H9 (cell line): ENCODE results near the gene ERMAP. TPM values are rescaled to one million over a fixed set of nuclear protein-coding genes. Genes with fewer than 3 reads are reported as not detected.

Experiments
- DNase-seq: peaks from one replicate; pipeline ENCODE4 v3.0.0-alpha.2; 2017
- H2AFZ ChIP-seq: one replicate; pipeline ENCODE4 v1.6.1; 2013; ENCODE audit warnings: mild to moderate bottlenecking, low read length, control low read depth, moderate library complexity
- H2AK5ac ChIP-seq: 2 replicates; pipeline ENCODE4 v1.6.1; 2013; ENCODE audit warnings: low read length, control low read depth, mixed read lengths; ENCODE audit not compliant: insufficient read length
- H2BK120ac ChIP-seq: one replicate; pipeline ENCODE4 v1.6.1; 2013; ENCODE audit warnings: low read depth, mild to moderate bottlenecking, low read length, control low read depth, inconsistent platforms; ENCODE audit not compliant: poor library complexity, severe bottlenecking
- H2BK12ac ChIP-seq: 2 replicates; pipeline ENCODE4 v1.6.1; 2013; ENCODE audit warnings: low read length, control low read depth, mixed read lengths, low read depth; ENCODE audit not compliant: insufficient read length
- H2BK15ac ChIP-seq: 2 replicates; pipeline ENCODE4 v1.6.1; 2013; ENCODE audit warnings: low read depth, low read length, control low read depth
- H2BK20ac ChIP-seq: one replicate; pipeline ENCODE4 v1.6.1; 2013; ENCODE audit warnings: low read depth, mild to moderate bottlenecking, low read length, control low read depth, inconsistent platforms; ENCODE audit not compliant: poor library complexity, severe bottlenecking
- H2BK5ac ChIP-seq: 2 replicates; pipeline ENCODE4 v1.6.1; 2013; ENCODE audit warnings: low read length, control low read depth, mixed read lengths; ENCODE audit not compliant: insufficient read length
- H3K14ac ChIP-seq: 2 replicates; pipeline ENCODE4 v1.6.1; 2013; ENCODE audit warnings: low read length, control low read depth; ENCODE audit not compliant: insufficient read depth
- H3K18ac ChIP-seq: 2 replicates; pipeline ENCODE4 v1.6.1; 2013; ENCODE audit warnings: low read depth, mild to moderate bottlenecking, mixed read lengths, low read length, control low read depth; ENCODE audit not compliant: insufficient read length
- H3K23ac ChIP-seq: 2 replicates; pipeline ENCODE4 v1.6.1; 2013; ENCODE audit warnings: low read length, control low read depth, mixed read lengths, low read depth; ENCODE audit not compliant: insufficient read length
- H3K23me2 ChIP-seq: 2 replicates; pipeline ENCODE4 v1.6.1; 2013; ENCODE audit warnings: low read depth, mild to moderate bottlenecking, mixed read lengths, low read length, control low read depth; ENCODE audit not compliant: insufficient read length, poor library complexity, severe bottlenecking
- H3K27ac ChIP-seq: 2 replicates; pipeline ENCODE4 v1.5.1; 2013; ENCODE audit warnings: low read length, control low read depth, mixed read lengths, low read depth; ENCODE audit not compliant: insufficient read length
- H3K27me3 ChIP-seq: 2 replicates; pipeline ENCODE4 v1.6.1; 2013; ENCODE audit warnings: low read length, control low read depth, inconsistent platforms; ENCODE audit not compliant: insufficient read depth
- H3K4ac ChIP-seq: 2 replicates; pipeline ENCODE4 v1.6.1; 2013; ENCODE audit warnings: low read depth, mild to moderate bottlenecking, control low read depth, inconsistent platforms, low read length, moderate library complexity
- H3K4me1 ChIP-seq: 2 replicates; pipeline ENCODE4 v1.6.1; 2013; ENCODE audit warnings: low read length, control low read depth, inconsistent platforms; ENCODE audit not compliant: insufficient read depth
- H3K4me2 ChIP-seq: 2 replicates; pipeline ENCODE4 v1.6.1; 2013; ENCODE audit warnings: low read length, control low read depth, mixed read lengths; ENCODE audit not compliant: insufficient read length, insufficient read depth
- H3K56ac ChIP-seq: 2 replicates; pipeline ENCODE4 v1.6.1; 2013; ENCODE audit warnings: low read depth, mild to moderate bottlenecking, mixed read lengths, low read length, control low read depth; ENCODE audit not compliant: insufficient read length
- H3K79me1 ChIP-seq: 2 replicates; pipeline ENCODE4 v1.6.1; 2013; ENCODE audit warnings: low read depth, mild to moderate bottlenecking, moderate library complexity, low read length, control low read depth, inconsistent platforms; ENCODE audit not compliant: insufficient read depth, poor library complexity, severe bottlenecking
- H3K79me2 ChIP-seq: 2 replicates; pipeline ENCODE4 v1.6.1; 2013; ENCODE audit warnings: low read length, control low read depth, inconsistent platforms; ENCODE audit not compliant: insufficient read depth
- H3K9ac ChIP-seq: 2 replicates; pipeline ENCODE4 v1.6.1; 2013; ENCODE audit warnings: low read length, control low read depth, mixed read lengths; ENCODE audit not compliant: insufficient read length; ENCODE audit errors: extremely low read depth
- H3K9me3 ChIP-seq: one replicate; pipeline ENCODE4 v1.6.1; 2013; ENCODE audit warnings: low read depth, low read length, inconsistent platforms; ENCODE audit not compliant: control insufficient read depth
- H3T11ph ChIP-seq: one replicate; pipeline ENCODE4 v1.6.1; 2013; ENCODE audit warnings: mild to moderate bottlenecking, low read length, control low read depth, inconsistent platforms
- H4K20me1 ChIP-seq: one replicate; pipeline ENCODE4 v1.6.1; 2013; ENCODE audit not compliant: control insufficient read depth, insufficient read length, insufficient read depth
- H4K5ac ChIP-seq: 2 replicates; pipeline ENCODE4 v1.6.1; 2013; ENCODE audit warnings: low read depth, mild to moderate bottlenecking, mixed read lengths, low read length, control low read depth; ENCODE audit not compliant: insufficient read length
- H4K8ac ChIP-seq: replicated peaks from 2 replicates; pipeline ENCODE4 v1.6.1; 2013; ENCODE audit warnings: low read length, control low read depth, mixed read lengths, low read depth; ENCODE audit not compliant: insufficient read length
- H4K91ac ChIP-seq: 2 replicates; pipeline ENCODE4 v1.6.1; 2013; ENCODE audit warnings: low read depth, mild to moderate bottlenecking, moderate library complexity, mixed read lengths, low read length, control low read depth; ENCODE audit not compliant: insufficient read length
- H3K27ac Mint-ChIP-seq, 3 experiments: 2 replicates in 2 of 3; 3 replicates in 1 of 3; pipeline ENCODE4 v1.8.0; 2020 to 2021; ENCODE audit warnings: mixed read lengths in 3 of 3, mild to moderate bottlenecking in 1 of 3, moderate library complexity in 1 of 3
- H3K27me3 Mint-ChIP-seq: 2 replicates; pipeline ENCODE4 v1.8.0; 2021; ENCODE audit warnings: low read depth, mild to moderate bottlenecking, moderate library complexity, mixed read lengths
- H3K36me3 Mint-ChIP-seq, 3 experiments: 2 replicates in 2 of 3; 3 replicates in 1 of 3; pipeline ENCODE4 v1.8.0; 2020 to 2021; ENCODE audit warnings: low read depth in 3 of 3, mixed read lengths in 3 of 3; ENCODE audit not compliant: insufficient read depth in 1 of 3
- H3K4me1 Mint-ChIP-seq, 2 experiments: 2 replicates each; pipeline ENCODE4 v1.8.0; 2020; ENCODE audit warnings: mixed read lengths in 2 of 2
- H3K4me3 Mint-ChIP-seq, 2 experiments: 2 replicates in 1 of 2; 3 replicates in 1 of 2; pipeline ENCODE4 v1.8.0; 2020 to 2021; ENCODE audit warnings: mild to moderate bottlenecking in 2 of 2, mixed read lengths in 2 of 2, moderate library complexity in 1 of 2
- H3K9me3 Mint-ChIP-seq, 2 experiments: 2 replicates in 1 of 2; 3 replicates in 1 of 2; pipeline ENCODE4 v1.8.0; 2020; ENCODE audit warnings: mild to moderate bottlenecking in 2 of 2, mixed read lengths in 2 of 2, moderate library complexity in 1 of 2
- CTCF ChIP-seq: fragments of 200-600 bp; sonication (generic); conservative IDR thresholded peaks from 3 replicates; pipeline ENCODE4 v1.8.0; 2021; ENCODE audit warnings: antibody characterized with exemption, mild to moderate bottlenecking
- WGBS: extraction: QIAGEN DNeasy Blood & Tissue Kit; methylation state at CpG from one replicate; pipeline ENCODE4 v1.1.7; 2013; ENCODE audit warnings: missing lambda C conversion rate, low lambda C conversion rate, mixed read lengths; ENCODE audit not compliant: insufficient read length; ENCODE audit errors: extremely low coverage; 5-methylcytosine and 5-hydroxymethylcytosine counted together
- total RNA-seq: library from RNA; stranded (reverse); gene quantifications from 2 replicates; pipeline ENCODE4 v1.2.1, GENCODE V29; 2021

The ERMAP gene
- total RNA-seq, 1 experiment from 2014 or later, result 4.5 TPM

DNA sequence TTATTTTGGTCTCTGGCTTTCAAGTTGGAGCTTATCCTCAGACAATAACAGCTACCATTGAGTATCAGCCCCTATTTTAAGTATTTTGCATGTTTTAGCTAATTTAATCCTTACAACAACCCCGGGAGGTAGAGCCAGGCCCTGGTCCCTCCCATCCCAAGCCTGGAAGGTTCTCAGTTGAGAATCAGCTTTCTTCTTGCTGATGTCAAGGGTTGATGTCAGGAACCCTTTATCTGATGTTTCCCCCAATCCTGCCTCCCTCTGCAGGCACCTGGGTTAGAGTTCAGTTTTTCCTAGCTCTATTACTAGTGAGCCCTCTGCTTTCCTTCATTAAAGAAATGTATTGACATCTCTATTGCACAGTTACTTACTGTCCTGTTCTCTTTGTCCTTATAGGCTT lies 3.9 kb downstream of the ERMAP start:
- Histone ChIP-seq H2BK20ac (no peak overlapping the region), H3K14ac (no peak overlapping the region), H3K56ac (no peak overlapping the region), H3K4me1 (no peaks in the 10 kb centered on the region; the same call in 1 of the 2 replicates), H3K4me2 (no peak overlapping the region), H3K79me2 (no peaks in the 10 kb centered on the region; the same call in 1 of the 2 replicates), H3K27me3 (no peaks in the 10 kb centered on the region), H2BK120ac (no peak overlapping the region), H3T11ph (no peak overlapping the region), H3K79me1 (no peaks in the 10 kb centered on the region), H2AK5ac (no peak overlapping the region), H4K20me1 (no peaks in the 10 kb centered on the region), H3K23me2 (peaks cover 9% of the 10 kb centered on the region), H3K18ac (no peak overlapping the region), H4K5ac (no peak overlapping the region), H2BK5ac (no peak overlapping the region), H4K8ac (no peak overlapping the region), H4K91ac (no peak overlapping the region), H2AFZ (no peak overlapping the region), H3K4ac (no peak overlapping the region), H3K9ac (no peak overlapping the region), H2BK15ac (no peak overlapping the region), H3K27ac (no peak overlapping the region), H2BK12ac (no peak overlapping the region), H3K23ac (no peak overlapping the region), H3K9me3 (no peaks in the 10 kb centered on the region)
- Mint-ChIP-seq H3K4me3 (no peak overlapping the region), H3K36me3 (peaks cover 0 to 4% (median 3%) of the 10 kb centered on the region in 3 experiments; a peak in 4 of 7 replicates), H3K9me3 (no peaks in the 10 kb centered on the region), H3K27me3 (no peaks in the 10 kb centered on the region), H3K4me1 (peaks cover 27 to 32% of the 10 kb centered on the region in 2 experiments), H3K27ac (peak overlapping the region in 1 of 3 experiments; percentile 38; a peak in 1 of 7 replicates)
- WGBS, result no CpG with 5 or more reads among the region's 1 CpG
- no peak for TF ChIP-seq CTCF
- no peak for DNase-seq
